ENCODE measurements around the gene TCF3. TPM values are rescaled to one million over a fixed set of nuclear protein-coding genes. Genes with fewer than 3 reads are reported as not detected.

Gene TCF3
- total and polyA plus RNA-seq, 2 experiments from 2014 or later, result 76.7 to 125 TPM

- WGBS (ENCODE audit: low lambda C conversion rate, missing lambda C conversion rate), result 92% methylated on average over 21 of the region's 32 CpGs
- Histone ChIP-seq H3K4me2 (no peak overlapping the region), H3K79me2 (no peaks in the 10 kb centered on the region), H3K4me3 (no peak overlapping the region), H4K20me1 (ENCODE audit: insufficient read depth, poor library complexity, severe bottlenecking) (peaks cover 3% of the 10 kb centered on the region), H3K4me1 (ENCODE audit: insufficient read depth) (no peaks in the 10 kb centered on the region), H3K9me3 (ENCODE audit: low read depth) (no peaks in the 10 kb centered on the region), H3K27me3 (no peaks in the 10 kb centered on the region), H3K36me3 (replicated peaks; ENCODE audit: insufficient read depth, low read depth) (no peaks in the 10 kb centered on the region), H3K9me2 (replicated peaks; ENCODE audit: insufficient read depth) (no peaks in the 10 kb centered on the region), H3K27ac (no peak overlapping the region), H2AFZ (no peak overlapping the region)
- no peak for DNase-seq (ENCODE audit: low spot score)
- no peak for TF ChIP-seq CTCF (IDR thresholded peaks at IDR 0.05; ENCODE audit: poor library complexity)
- TF ChIP-seq EZH2 (IDR thresholded peaks at IDR 0.05; ENCODE audit: borderline replicate concordance), result no peak
- TF ChIP-seq EZH2phosphoT487 (IDR thresholded peaks at IDR 0.05; ENCODE audit: low read depth, severe bottlenecking, unreplicated experiment), result no peak
Measured at GRCh38 chr19:1613808-1614570, 38.4 kb downstream of the TCF3 start.

- no peaks in the 10 kb centered on the region for H3K4me1 ChIP-seq (ENCODE audit: insufficient read depth)
- WGBS (ENCODE audit: low lambda C conversion rate, missing lambda C conversion rate), result 83% methylated on average over 9 of the region's 9 CpGs
- H3K36me3 ChIP-seq (replicated peaks; ENCODE audit: insufficient read depth, low read depth), result no peaks in the 10 kb centered on the region
Measured at GRCh38 chr19:1613146-1613545, 39.3 kb downstream of the TCF3 start.

GRCh38 chr19:1612114-1613086 is 40.0 kb downstream of the TCF3 start:
- Histone ChIP-seq H3K27me3 (no peaks in the 10 kb centered on the region), H2AFZ (no peak overlapping the region), H3K27ac (no peak overlapping the region), H4K20me1 (ENCODE audit: insufficient read depth, poor library complexity, severe bottlenecking) (peaks cover 3% of the 10 kb centered on the region), H3K9me2 (replicated peaks; ENCODE audit: insufficient read depth) (no peaks in the 10 kb centered on the region), H3K36me3 (replicated peaks; ENCODE audit: insufficient read depth, low read depth) (no peaks in the 10 kb centered on the region), H3K4me1 (ENCODE audit: insufficient read depth) (no peaks in the 10 kb centered on the region), H3K79me2 (no peaks in the 10 kb centered on the region), H3K4me2 (no peak overlapping the region), H3K4me3 (no peak overlapping the region), H3K9me3 (ENCODE audit: low read depth) (no peaks in the 10 kb centered on the region)
- no peak for DNase-seq (ENCODE audit: low spot score)
- TF ChIP-seq EZH2 (IDR thresholded peaks at IDR 0.05; ENCODE audit: borderline replicate concordance), result no peak
- no peak for TF ChIP-seq CTCF (IDR thresholded peaks at IDR 0.05; ENCODE audit: poor library complexity)
- TF ChIP-seq EZH2phosphoT487 (IDR thresholded peaks at IDR 0.05; ENCODE audit: low read depth, severe bottlenecking, unreplicated experiment), result no peak
- WGBS (ENCODE audit: low lambda C conversion rate, missing lambda C conversion rate), result 97% methylated on average over 37 of the region's 39 CpGs

More at GRCh38 chr19:1613146-1613545, 39.3 kb downstream of the TCF3 start:
- H3K27ac ChIP-seq, result no peak overlapping the region
- no peaks in the 10 kb centered on the region for H3K79me2 ChIP-seq
- peaks cover 3% of the 10 kb centered on the region for H4K20me1 ChIP-seq (ENCODE audit: insufficient read depth, poor library complexity, severe bottlenecking)
- H3K27me3 ChIP-seq, result no peaks in the 10 kb centered on the region
- TF ChIP-seq EZH2 (IDR thresholded peaks at IDR 0.05; ENCODE audit: borderline replicate concordance), result no peak
- no peak for TF ChIP-seq EZH2phosphoT487 (IDR thresholded peaks at IDR 0.05; ENCODE audit: low read depth, severe bottlenecking, unreplicated experiment)
- no peak for TF ChIP-seq CTCF (IDR thresholded peaks at IDR 0.05; ENCODE audit: poor library complexity)
- no peaks in the 10 kb centered on the region for H3K9me3 ChIP-seq (ENCODE audit: low read depth)
- no peak overlapping the region for H3K4me3 ChIP-seq
- no peak overlapping the region for H3K4me2 ChIP-seq
- no peaks in the 10 kb centered on the region for H3K9me2 ChIP-seq (replicated peaks; ENCODE audit: insufficient read depth)
- no peak for DNase-seq (ENCODE audit: low spot score)
- H2AFZ ChIP-seq, result no peak overlapping the region

Data from hepatocyte (in vitro differentiated cells).